NB4 (cell line): ENCODE results near the gene CNNM4.

ENCODE experiments used
- CTCF ChIP-seq: IDR thresholded peaks from one replicate; pipeline ENCODE4 v1.5.1; 2012; ENCODE audit warnings: low read depth, low read length
- MYC ChIP-seq: IDR thresholded peaks from 2 replicates; pipeline ENCODE4 v1.6.1; 2011; ENCODE audit warnings: low read depth, low read length
- POLR2A ChIP-seq: IDR thresholded peaks from 2 replicates; pipeline ENCODE4 v1.6.1; 2011; ENCODE audit warnings: mild to moderate bottlenecking; ENCODE audit not compliant: insufficient read length; ENCODE audit errors: extremely low read depth

- no peak for TF ChIP-seq CTCF
- no peak for TF ChIP-seq POLR2A
- no peak for TF ChIP-seq MYC
These were observed 86.1 kb downstream of the CNNM4 start for GRCh38 chr2:96846825-96847224.
